ENCODE results near the gene LRRC1. TPM values are rescaled to one million over a fixed set of nuclear protein-coding genes. Genes with fewer than 3 reads are reported as not detected.

LRRC1 gene
- total RNA-seq, 1 donor from 2014 or later: 14.3 TPM

DNA sequence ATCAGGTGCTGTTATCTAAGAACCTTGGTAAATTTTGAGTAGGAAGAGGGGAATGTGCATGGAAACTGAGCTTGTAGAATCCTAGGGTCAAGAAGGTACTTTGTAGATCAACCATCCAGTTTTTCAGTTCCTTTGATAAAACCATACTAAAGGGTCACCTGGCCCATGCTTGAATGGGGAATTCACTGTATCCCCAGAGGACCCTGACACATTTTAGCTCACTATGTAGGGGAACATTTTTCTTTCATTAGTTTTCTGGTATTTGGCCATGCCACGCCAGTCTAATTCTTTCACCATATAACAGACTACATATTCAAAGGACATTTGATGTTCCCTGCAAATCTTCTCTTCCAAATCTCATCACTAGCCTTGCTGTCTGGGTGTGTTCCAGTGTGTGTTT, 29.9 kb downstream of the LRRC1 start:
- Mint-ChIP-seq H3K27me3 (ENCODE audit: low read depth, unreplicated experiment) (no peaks in the 10 kb centered on the region), H3K4me3 (ENCODE audit: unreplicated experiment) (no peak overlapping the region), H3K9me3 (ENCODE audit: unreplicated experiment) (no peaks in the 10 kb centered on the region), H3K4me1 (ENCODE audit: low read depth, unreplicated experiment) (peaks cover 15% of the 10 kb centered on the region), H3K27ac (ENCODE audit: unreplicated experiment) (no peak overlapping the region), H3K36me3 (ENCODE audit: low read depth, unreplicated experiment) (peaks cover 2% of the 10 kb centered on the region)
- Histone ChIP-seq H3K36me3 (ENCODE audit: insufficient read depth, low read length) (no peaks in the 10 kb centered on the region), H3K79me2 (ENCODE audit: insufficient read depth, low read length) (peaks cover 3% of the 10 kb centered on the region), H3K9me3 (ENCODE audit: insufficient read depth, low read depth, low read length) (no peaks in the 10 kb centered on the region), H3K27ac (ENCODE audit: low read depth, low read length) (no peak overlapping the region), H3K27me3 (ENCODE audit: insufficient read depth, low read length) (no peaks in the 10 kb centered on the region), H3K4me1 (ENCODE audit: insufficient read depth, low read length) (no peaks in the 10 kb centered on the region), H4K20me1 (ENCODE audit: insufficient read depth, low read length) (peaks cover 16% of the 10 kb centered on the region), H2AFZ (ENCODE audit: low read depth, low read length) (no peak overlapping the region), H3K9ac (ENCODE audit: low read length) (no peak overlapping the region), H3K4me2 (ENCODE audit: low read length) (no peak overlapping the region), H3K4me3 (ENCODE audit: insufficient read depth, low read depth, low read length) (no peak overlapping the region)
- TF ChIP-seq CTCF (IDR thresholded peaks at IDR 0.05; ENCODE audit: insufficient read depth, low read depth, low read length): no peak
- no peak for TF ChIP-seq EZH2 (IDR thresholded peaks at IDR 0.05; ENCODE audit: insufficient read depth, low read length)
- DNase-seq (ENCODE audit: low read depth): no peak
- no peak for FAIRE-seq

DNA sequence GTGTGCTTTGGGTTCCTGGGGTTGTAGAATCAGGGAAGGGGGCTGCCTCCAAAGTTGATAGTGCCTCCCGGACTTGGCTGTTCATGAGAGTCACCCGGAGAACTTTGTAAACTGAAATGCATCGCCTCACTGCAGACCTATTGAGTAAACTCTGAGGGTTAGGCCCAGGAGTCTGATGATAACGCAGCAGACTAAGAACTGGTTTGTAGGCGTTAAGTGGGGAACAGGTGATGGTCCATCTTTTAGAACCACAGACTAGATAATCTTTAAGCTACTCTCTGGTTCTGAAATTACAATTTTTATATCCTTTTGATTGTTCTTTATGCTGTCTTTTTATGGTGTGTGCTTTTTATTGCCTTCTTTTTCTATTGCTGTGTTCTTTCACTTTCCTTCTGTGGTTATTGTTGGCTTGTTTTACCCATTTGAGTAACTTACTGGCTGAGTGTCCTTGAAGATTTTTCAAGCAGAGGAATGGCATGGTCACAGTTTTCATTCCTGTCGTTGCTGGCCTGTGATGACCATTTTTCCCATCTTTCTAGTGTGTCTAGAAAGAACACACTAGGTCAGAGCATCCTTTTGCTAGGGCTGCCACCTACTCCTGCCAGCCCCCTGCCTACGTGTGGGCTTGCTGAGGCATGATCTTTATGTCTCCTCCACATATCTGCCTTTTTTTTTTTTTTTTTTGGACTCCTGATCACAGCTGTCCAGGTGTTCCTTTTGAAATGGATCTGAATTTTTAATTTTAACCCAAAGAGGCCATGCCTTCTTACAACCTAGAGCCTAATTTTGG, 30.9 kb downstream of the LRRC1 start:
- TF ChIP-seq CTCF (IDR thresholded peaks at IDR 0.05; ENCODE audit: insufficient read depth, low read depth, low read length): no peak
- TF ChIP-seq EZH2 (IDR thresholded peaks at IDR 0.05; ENCODE audit: insufficient read depth, low read length): no peak
- Histone ChIP-seq H3K4me1 (ENCODE audit: insufficient read depth, low read length) (no peaks in the 10 kb centered on the region), H3K4me3 (ENCODE audit: insufficient read depth, low read depth, low read length) (no peak overlapping the region), H3K4me2 (ENCODE audit: low read length) (no peak overlapping the region), H3K36me3 (ENCODE audit: insufficient read depth, low read length) (no peaks in the 10 kb centered on the region), H3K9me3 (ENCODE audit: insufficient read depth, low read depth, low read length) (no peaks in the 10 kb centered on the region), H4K20me1 (ENCODE audit: insufficient read depth, low read length) (peaks cover 16% of the 10 kb centered on the region), H3K27ac (ENCODE audit: low read depth, low read length) (no peak overlapping the region), H2AFZ (ENCODE audit: low read depth, low read length) (no peak overlapping the region), H3K27me3 (ENCODE audit: insufficient read depth, low read length) (no peaks in the 10 kb centered on the region), H3K9ac (ENCODE audit: low read length) (no peak overlapping the region), H3K79me2 (ENCODE audit: insufficient read depth, low read length) (peaks cover 3% of the 10 kb centered on the region)
- DNase-seq (ENCODE audit: low read depth): no peak
- peaks cover 2% of the 10 kb centered on the region for H3K36me3 Mint-ChIP-seq (ENCODE audit: low read depth, unreplicated experiment)
- peaks cover 20% of the 10 kb centered on the region for H3K4me1 Mint-ChIP-seq (ENCODE audit: low read depth, unreplicated experiment)
- H3K9me3 Mint-ChIP-seq (ENCODE audit: unreplicated experiment): no peaks in the 10 kb centered on the region
- H3K27ac Mint-ChIP-seq (ENCODE audit: unreplicated experiment): no peak overlapping the region
- FAIRE-seq: no peak
- H3K4me3 Mint-ChIP-seq (ENCODE audit: unreplicated experiment): no peak overlapping the region
- no peaks in the 10 kb centered on the region for H3K27me3 Mint-ChIP-seq (ENCODE audit: low read depth, unreplicated experiment)

DNA sequence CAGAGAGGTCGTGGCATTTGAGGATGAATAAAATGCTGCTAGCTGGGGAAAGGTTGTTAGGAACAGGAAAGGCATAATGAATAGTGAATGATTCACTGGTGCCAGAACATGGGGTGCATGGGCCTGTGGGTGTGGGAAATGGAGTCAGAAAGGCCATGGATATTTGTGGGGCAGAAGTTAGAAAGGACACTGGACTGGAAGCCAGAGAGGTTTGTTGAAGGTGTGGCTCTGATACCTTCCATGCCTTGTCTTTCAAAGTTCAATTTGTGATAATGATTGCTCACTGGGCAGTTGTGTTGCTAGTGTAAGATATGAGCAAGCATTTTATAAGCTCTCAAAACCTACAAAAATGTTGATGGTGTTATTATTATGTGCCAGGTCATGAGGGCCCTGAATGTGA, 32.7 kb downstream of the LRRC1 start:
- Mint-ChIP-seq H3K4me3 (ENCODE audit: unreplicated experiment) (no peak overlapping the region), H3K9me3 (ENCODE audit: unreplicated experiment) (no peaks in the 10 kb centered on the region), H3K4me1 (ENCODE audit: low read depth, unreplicated experiment) (peaks cover 32% of the 10 kb centered on the region), H3K27me3 (ENCODE audit: low read depth, unreplicated experiment) (no peaks in the 10 kb centered on the region), H3K27ac (ENCODE audit: unreplicated experiment) (no peak overlapping the region), H3K36me3 (ENCODE audit: low read depth, unreplicated experiment) (peaks cover 2% of the 10 kb centered on the region)
- Histone ChIP-seq H3K79me2 (ENCODE audit: insufficient read depth, low read length) (peaks cover 3% of the 10 kb centered on the region), H3K9ac (ENCODE audit: low read length) (no peak overlapping the region), H3K4me1 (ENCODE audit: insufficient read depth, low read length) (no peaks in the 10 kb centered on the region), H3K36me3 (ENCODE audit: insufficient read depth, low read length) (no peaks in the 10 kb centered on the region), H4K20me1 (ENCODE audit: insufficient read depth, low read length) (peaks cover 16% of the 10 kb centered on the region), H3K4me3 (ENCODE audit: insufficient read depth, low read depth, low read length) (no peak overlapping the region), H2AFZ (ENCODE audit: low read depth, low read length) (no peak overlapping the region), H3K27me3 (ENCODE audit: insufficient read depth, low read length) (no peaks in the 10 kb centered on the region), H3K4me2 (ENCODE audit: low read length) (peak overlapping the region; percentile 13), H3K27ac (ENCODE audit: low read depth, low read length) (no peak overlapping the region), H3K9me3 (ENCODE audit: insufficient read depth, low read depth, low read length) (no peaks in the 10 kb centered on the region)
- FAIRE-seq (no peak), DNase-seq (ENCODE audit: low read depth) (no peak)
- TF ChIP-seq EZH2 (IDR thresholded peaks at IDR 0.05; ENCODE audit: insufficient read depth, low read length) (no peak), CTCF (IDR thresholded peaks at IDR 0.05; ENCODE audit: insufficient read depth, low read depth, low read length) (no peak)

Data from astrocyte (in vitro differentiated cells and primary cell).